Activated effector memory CD4-positive, alpha-beta T cell treated with Interleukin-2 at 50 U/mL for 16 hours (primary cell): ENCODE results near the gene ASB2.
A peak's percentile ranks its signal among the peaks of the same experiment; 100 is the strongest.

Experiments
- DNase-seq: peaks from one replicate; pipeline ENCODE4 v3.0.0-alpha.2; 2020

Gene ASB2

DNA sequence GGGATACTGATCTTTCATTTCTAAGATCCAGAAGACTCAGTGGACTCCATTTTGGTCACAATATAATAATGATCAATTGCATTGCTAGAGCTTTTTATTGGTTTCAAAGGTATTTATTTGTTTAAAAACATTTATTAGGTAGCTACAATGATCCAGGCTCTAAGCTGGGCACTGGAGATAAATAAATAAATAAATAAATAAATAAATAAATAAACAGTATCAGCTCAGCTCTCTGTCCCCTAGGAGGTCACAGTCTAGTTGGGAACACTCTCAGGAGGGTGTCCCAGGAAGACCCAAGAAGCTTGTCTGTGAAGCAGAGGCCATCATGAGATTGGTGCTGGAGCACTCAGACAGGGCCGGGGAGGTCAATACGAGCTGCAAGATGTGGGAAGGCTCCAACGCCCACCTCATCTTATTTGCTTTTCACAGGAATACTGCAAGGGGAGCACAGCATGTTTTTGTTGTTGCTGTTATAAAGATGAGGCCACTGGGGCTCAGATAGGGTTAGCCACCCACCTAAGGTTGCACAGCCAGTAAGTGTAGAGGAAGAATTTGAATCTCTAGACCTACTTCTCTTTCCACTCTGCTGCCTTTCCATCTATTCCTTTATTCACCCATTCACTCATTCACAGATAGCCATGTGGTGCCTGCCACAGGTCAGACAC, 15.5 kb downstream of the ASB2 start:
- no peak for DNase-seq

DNA sequence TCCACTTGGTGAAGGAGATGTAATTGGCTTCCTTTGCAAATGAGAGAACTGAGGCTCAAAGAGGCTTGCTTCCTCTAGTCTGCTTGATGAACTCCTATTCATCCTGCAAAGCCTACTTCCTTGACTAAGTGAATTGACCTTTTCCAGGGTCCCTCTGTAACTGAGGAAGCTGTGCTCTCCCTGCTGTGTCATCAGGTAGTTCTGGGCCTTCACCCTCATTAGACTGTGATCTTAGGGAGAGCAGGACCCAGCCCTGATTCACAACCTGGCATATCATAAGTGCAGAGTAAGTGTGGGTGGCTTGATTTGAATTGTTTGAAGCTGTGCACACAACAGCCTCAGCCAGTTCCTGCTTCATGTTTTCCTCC, 16.3 kb downstream of the ASB2 start:
- no peak for DNase-seq

DNA sequence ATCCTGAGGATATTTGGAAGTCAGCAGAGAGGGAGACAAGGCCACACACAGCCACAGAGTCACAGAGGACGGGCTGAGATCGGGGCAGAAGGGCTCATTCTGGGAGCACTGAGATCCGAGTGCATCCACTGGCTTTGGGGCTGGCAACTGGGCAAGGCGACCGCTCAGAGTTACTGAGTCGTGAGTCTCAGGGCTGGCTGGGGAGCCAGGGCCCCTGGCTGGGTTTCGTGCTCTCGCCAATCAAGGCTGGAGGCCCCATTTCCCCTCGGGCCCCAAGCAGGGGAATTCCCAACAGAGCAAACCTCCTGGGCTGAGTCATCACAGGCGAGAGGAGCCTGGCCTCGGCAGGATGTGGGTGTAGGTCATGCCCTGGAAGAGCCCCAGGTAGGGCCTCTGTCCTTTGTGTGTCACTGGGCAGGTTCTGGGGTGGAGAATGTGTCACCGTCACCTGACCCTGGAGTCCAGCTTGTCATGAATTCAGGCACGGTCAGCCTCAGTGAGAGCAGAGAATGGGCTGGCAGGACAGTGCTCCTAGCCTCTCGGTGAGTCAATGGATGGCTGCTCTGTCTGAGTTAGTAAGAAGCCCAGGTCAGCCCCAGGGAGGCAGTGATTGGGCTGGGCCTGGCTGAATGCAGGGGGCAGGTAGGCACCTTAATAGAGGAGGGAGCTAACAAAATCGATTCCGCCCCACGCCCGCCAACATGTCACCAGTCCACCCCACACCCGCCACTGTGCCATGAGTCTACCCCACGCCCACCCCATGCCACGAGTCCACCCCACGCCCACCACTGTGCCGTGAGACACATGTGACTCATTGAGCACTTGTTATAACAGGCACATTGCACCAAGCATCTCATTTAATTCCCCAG, 16.9 kb downstream of the ASB2 start:
- DNase-seq, result peak; percentile 89

DNA sequence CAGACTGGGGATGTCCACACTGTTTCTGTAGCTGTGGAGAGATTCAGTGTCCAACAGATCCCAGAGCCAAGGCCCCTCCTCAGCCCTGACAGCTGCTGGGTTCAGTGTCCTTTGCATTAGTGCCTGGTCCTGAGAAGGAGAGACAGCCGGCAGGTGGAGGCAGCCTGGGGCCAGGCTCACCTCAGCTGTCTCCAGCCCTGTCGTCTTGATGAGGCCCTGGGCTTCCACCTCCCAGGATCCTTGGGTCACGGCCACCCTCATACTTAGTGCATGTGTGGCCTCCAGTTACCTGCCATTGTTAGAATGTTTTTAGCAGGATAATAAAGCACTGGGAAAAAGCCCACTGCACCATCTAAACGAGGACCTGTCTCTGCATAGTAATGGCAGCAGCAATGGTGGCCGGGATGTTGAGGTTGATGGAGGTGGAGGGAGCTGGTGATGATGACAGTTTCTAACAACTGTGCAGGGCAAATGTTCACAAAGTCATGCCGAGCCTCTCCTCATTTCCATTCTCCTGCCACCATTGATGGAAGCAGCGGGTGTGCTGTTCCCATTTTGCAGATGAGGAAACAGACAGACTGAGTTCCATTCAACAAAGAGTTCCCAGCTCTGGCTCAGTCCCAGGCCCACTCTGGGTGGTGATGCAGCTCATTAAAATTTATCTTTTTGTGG, 17.7 kb downstream of the ASB2 start:
- no peak for DNase-seq

DNA sequence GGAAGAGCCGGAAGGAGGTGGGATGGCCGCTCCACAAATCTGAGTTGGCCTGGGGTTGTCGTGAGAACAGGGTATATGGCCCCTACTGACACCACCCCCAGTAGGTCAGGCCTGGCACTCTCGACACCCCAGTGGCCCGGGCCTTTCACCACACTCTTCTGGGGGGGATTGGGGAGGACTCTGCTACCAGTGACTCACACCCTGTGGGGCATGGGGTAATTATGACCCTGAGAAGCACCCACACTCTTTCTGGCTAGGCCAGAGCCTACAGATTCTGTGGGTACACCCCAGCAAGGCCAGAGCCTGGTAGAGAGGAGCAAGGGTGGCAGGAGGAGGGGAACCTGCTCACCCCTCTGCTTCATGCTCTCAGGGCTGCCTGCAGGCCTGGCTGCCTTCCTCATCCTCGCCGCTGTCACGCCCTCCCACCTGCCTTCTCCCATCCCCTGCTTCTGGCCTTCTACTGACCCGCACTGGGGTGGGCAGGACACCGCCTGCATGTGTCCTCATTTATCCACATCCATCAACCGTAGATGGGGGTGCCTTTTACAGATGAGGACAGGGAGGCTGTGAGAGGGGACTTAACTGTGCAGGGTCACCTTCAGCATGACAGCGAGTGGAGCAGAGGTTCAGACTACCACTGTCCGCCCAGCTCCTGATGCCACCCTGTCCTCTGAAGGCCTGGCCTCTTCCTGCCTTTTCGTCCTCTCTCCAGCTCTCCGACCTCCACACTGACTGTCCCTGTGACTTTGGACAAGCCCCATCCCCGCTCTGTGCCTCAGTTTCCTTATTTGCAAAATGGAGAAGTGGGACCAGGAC, 18.4 kb downstream of the ASB2 start:
- no peak for DNase-seq

DNA sequence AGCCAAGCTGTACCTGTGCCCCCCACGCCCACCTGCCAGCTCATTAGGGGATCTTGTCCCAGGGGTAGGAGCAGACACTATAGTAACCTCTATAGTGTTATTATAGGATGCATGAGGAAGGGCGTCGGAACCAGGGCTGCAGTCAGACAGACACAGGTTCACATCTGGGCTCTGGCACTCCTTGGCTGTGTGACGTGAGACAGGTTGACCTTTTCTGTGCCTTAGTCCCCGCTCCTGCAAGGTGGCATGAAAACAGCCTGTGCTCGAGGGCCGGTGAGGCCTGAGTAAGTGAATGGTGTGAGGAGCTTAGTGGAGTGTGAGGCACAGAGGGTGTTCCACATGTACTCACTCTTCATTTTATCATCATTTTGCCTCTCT, 19.0 kb downstream of the ASB2 start:
- no peak for DNase-seq

DNA sequence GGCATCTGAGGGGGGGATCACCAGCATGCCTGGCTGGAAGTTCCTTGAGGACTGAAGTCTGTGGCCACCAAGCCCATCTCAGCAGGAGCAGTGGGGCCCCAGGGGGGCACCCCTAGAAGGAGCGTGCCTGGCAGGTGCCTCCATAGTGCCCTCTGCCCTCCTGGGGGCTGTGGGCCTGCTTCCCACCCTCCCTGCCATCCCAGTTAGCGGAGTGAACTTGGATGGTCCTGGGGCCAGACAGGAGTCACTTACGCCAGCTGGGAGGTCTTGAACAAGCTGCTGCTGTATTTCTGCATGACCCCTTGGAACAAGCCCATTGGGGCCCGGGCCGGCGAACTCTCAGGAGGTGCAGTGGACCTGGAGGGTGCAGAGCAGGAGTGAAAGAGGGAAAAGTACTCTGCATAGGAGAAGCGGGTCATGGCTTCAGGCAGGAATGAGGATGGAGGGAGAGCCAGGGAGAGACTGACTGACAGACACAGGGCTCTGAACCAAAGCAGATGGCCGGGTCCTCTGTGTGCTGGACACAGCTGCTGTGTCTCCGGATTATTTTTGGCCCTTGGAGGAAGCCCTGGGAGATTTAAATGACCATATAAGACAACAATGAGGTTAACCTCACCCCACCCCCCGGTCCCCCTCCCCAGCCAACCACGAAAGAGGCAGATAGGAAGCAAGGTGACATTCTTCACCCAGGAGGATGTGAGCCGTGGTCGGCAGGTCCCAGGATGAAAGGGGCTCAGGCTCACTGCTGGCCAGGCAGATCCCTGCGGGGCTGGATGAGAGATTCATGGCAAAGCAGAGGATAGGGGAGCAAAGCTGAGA, 19.6 kb downstream of the ASB2 start:
- no peak for DNase-seq

DNA sequence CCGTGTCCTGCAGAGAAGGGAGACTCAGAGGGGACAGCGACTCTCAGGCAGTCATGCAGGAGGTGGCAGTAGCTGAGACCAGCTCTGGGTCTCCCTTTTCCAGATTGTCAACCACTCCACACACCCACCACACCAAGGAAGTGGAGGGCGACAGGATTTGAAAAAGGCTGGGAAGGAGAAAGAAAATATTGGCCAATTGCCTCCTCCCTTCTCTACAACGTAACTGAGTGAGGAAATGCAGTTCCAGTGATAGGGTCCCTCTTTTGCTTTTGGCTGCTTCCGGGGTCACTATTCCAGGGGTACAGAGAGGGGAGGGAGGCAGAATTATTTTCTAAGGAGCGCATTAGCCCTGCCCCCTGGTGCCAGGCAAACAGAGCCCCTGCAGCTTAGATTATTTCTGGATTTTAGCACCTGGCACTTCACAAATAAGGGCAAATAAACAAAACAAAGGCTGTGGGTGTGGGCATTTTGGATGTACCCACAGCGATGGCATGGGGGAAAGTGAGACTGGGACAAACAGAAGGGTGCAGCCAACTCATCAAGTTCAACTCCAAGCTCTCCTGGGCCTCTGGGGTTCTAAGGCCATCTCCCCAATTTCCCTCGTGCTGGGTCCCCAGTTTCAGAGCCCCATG, 20.4 kb downstream of the ASB2 start:
- no peak for DNase-seq

DNA sequence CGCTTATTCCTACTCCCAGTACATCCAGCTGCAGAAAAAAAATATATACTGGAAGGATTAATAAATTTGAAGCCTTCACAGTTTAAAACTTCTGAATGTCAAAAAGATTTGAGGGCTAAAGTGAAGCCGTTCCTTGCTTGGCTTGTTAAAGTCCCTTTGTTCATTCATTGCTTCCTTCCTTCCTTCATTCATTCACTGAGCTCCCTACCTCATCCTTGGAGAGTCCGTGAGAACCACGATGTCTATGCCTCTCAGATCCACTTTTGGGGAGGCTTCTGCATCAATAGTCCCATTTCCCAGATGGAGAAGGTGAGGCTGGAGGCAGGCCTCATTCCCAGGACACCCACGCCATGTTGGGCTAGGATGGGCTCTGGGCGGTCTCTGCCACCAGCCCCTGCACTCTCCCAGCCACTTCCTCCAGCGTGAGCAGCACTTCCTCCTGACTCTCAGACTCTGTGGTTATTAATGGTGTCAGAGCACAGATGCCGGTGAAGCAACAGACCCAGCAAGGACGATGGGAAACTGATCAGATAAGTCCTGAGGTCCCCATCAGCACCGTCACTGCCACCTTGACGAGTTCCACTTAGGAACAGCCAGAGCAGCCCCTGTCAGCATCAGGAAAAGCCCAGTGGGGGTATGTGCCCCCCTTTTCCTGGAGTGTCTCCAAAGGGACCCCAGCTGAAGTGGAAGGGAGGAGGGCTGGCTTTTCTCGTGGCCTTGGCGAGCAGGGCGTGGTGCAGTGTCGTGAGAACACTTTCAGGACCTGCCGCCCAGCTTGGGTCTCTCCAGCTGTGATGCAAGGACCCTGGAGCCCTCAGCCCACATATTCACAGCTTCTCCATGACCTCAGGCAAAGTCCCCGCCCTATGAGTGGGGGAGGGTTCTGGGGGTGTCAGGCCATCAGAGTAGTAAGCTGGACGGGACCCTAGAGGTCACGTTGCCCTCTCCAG, 21.2 kb downstream of the ASB2 start:
- DNase-seq, result peak; percentile 55

DNA sequence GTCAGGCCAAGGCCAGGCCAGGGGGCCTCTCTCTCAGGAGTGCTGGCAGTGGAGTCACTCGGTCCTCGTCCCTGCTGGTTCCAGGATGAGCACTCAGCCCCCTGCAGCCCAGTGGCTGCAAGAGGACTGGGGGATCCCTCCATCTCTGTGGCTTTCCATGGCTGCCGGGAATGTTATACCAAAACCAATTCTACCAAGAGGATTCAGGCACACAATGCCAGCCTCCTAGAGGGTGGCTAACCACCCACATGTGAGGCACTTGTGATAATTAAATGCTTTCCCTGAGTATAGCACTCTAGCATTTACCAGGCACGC, 21.9 kb downstream of the ASB2 start:
- no peak for DNase-seq

DNA sequence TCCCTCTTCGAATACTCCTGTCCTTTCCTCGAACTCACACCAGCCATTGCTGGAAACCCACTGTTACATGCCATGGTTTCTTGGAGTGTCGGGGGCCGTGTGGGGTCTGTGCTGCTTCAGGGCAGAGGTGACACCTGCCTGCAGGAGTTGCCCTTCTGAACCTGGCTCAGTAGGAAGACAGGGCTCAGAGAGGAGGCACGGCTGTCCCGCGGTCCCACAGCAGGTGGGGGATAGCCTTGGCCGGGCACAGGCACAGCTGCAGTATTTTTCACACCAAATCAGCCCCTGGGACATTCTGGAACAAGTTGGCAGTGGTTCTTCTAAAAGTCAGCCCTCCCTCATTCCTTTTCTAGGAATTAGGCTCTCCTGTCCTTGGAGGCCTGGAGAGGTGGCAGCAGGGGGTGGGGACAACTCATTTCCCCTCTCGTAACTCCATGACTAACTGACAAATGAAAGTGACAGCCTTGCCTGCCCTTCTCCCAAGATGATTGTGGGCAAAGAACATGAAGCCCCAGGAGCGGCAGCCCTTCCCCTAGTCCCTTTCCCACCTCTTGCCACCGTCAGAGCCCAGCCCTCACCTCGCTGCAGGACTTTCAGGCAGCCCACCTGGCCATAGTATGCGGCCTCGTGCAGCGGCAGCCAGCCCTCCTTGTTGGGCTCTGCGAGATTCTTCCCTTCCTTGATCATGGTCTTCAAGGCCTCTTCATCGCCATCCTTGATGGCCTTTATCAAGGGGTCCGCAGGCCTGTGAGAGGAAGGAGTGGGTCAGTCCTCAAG, 22.4 kb downstream of the ASB2 start:
- DNase-seq, result no peak

DNA sequence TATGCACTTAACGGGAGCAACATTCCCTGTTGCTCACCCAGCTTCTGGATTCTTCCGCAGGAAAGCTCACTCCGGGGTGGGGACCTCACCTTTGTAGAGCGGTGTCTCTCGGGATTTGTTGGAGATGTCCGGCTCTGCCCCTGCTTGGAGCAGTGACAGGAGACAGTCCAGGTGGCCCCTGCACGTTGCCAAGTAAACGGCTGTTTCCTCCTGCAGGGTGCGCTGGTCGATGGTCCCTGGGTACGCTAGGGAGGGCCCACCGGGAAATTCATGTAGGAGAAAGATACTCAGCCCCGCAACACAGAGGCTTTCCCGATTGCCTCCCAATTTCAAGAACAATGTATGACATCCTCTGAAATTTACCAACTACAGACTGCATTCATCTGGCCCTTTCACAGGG, 23.1 kb downstream of the ASB2 start:
- DNase-seq, result no peak

DNA sequence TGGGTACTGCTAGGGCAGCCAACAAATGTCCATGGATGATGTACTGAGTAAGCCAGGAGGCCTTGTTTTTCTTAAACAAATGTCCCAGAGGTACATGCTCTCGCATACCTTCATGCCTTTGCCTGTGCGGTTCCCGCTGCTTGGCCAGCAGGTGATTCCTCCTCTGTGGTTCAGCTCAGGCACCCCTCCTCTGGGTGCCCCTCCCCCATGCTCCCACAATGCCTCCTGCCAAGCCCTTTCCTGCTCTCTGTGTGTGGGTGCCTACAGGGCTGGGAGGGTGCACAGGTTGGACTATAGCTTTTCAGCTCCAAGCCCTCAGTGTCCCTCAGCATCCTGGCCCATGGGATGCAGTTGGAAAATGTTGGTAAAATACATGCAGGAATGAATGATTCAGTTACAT, 23.5 kb downstream of the ASB2 start:
- DNase-seq, result no peak

DNA sequence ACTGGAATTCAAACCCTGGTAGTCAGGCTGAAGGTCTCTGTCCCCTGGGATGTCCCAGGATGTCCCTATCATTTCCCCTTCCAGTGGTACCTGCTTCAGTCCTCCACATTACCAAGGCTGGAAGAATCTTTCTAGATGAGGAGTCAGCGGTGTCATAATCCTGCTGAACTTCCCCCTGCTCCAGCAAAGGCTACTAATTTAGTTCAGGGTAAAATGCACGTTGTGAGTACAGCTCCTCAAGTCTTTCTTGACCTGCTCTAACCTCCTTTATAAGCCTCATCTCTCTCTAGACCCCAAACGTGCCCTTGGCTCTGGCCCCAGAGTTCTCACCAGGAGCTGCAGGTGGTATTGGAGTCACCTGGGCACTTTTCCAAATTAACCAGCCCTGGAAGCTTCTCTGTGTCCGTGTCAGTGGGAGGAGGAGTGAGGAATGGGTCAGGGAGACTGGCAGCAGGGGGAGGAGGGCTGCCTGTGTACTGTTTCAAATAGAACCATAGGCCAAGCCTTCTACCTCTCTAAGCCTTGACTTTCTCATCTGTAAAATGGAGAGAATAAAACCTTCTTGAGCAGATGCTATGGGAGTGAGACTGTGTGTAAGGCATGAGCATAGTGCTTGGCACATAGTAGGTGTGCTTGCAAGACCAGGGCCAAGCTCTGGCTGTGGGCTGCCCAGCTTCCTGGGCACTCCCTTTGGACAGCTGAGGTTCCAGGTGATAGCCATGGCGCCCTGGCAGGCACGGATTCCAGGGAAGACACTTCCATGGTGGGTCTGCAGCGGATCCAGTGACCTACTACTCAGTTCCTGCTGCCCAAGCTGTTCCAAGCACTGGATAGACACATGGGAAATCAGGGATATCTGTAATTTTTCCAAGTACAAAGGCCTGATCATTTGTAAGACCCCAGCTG, 24.5 kb downstream of the ASB2 start:
- DNase-seq, result no peak

DNA sequence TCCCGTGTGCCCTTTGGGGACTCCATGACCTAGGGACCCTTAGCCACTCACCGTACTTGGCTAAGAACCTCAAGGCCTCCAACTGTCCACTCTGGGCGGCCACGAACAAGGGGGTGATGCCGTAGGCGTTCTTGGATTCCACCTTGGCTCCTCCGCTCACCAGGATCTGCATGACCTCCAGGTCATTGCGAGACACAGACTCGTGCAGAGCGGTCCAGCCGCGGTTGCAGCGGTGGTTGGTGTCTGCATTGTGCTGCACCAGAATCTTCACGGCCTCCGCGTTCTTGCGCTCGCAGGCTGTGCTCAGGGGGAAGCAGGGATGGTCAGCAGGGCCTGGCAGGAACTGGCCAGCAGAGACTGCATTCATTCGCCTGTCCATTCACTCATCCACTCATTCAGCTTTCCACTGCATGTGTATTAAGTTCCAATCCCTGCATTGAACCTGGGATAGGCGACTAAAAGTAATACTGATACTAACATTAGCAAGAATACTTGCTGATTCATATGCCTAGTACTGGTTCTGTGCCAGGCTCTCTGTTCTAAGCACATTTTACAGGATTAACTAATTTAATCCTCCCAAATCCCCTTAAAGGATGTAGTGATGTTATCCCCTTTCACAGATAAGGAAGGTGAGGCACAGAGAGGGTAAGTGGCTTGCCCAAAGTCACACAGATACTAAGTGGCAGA, 25.3 kb downstream of the ASB2 start:
- DNase-seq, result no peak

DNA sequence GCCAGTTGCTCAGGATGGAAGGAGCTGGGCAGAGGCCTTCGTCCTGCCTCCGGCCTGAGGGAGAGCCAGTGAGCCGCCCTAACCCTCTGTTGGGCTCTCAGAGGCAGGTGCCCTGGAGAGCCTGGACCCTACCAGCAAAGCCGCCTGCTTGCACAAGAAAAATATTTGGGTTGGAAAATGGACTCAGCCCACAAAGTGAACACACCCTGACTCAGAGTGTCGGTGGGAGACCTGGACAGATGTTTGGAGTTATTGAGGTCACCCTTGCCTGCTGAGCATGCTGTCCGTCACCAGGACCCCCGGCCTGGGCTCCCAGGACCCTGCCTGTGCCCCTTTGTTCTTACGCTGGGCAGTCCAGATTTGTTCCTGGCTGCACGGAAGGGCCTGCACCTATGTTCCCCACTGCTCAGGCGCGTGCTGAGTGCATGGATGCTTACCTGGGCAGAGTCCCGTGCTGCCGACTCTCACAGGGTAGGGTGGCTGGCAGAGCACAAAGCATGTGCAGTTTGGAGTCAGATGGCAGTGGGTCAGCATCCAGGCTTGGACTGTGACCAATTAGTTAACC, 26.8 kb downstream of the ASB2 start:
- no peak for DNase-seq

DNA sequence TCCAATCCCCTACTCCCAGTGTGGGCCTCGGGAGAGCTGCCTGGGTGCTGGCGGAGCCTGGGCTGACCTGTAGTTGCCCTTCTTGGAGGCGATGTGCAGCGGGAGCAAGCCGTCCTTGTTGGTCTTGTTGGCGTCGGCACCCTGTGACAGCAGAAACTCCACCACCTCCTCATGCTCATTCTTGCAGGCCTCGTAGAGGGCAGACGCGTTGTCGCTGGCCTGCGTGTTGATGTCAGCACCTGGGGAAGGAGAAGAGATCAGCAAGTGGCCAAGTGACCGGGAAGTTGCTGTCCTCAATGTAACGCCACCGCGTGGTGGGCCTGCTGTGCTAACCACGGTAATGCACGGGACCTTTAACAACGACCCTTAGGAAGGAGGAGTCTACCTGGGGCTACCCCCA, 29.1 kb downstream of the ASB2 start:
- DNase-seq, result no peak

DNA sequence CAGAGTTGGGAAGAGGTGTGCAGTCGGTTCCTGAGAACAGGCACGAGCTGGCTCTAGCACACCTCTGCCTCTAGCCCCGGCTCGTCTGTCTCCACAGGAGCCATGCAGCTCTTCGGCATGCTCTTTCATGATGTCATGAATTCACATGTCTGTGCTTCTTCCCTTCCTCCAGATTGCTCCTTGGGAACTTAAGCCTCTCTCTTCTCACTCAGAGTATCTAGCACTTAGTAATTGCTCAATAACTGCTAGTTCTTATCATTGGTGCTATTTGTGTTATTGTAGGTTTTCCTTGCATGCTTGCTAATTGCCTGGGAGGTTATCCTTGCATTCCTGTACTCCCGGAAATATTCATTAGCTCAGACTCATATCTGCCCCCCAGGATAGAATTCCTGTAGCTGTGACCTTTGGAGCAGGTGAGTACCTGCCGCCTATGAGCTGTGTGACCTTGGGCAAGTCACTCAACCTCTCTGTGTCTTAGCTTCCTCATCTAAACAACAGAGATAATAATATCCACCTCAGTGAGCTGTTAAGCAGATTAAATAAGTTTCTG, 29.8 kb downstream of the ASB2 start:
- DNase-seq, result no peak
